Dedifferentiated amniotic fluid mesenchymal stem cell (primary cell): ENCODE measurements around the gene LIMCH1.
"Not testable (repeated sequence)": the region's sequence is repeated elsewhere in the genome, so short reads cannot be mapped to it uniquely, and the experiment has no call there.

ENCODE experiments used
- DNase-seq: peaks from one replicate; pipeline ENCODE4 v3.0.0-alpha.2; 2016; ENCODE audit errors: extremely low spot score

Gene LIMCH1

GRCh38 chr4:41679991-41680390 is 142.0 kb downstream of the LIMCH1 start:
- DNase-seq, result no peak

GRCh38 chr4:41681054-41681453 is 143.1 kb downstream of the LIMCH1 start:
- no peak for DNase-seq

- no peak for DNase-seq
Observed at GRCh38 chr4:41683326-41683725, 145.4 kb downstream of the LIMCH1 start.

- no peak for DNase-seq
Observed at GRCh38 chr4:41686893-41687292, 148.9 kb downstream of the LIMCH1 start.

- DNase-seq, result no peak
Observed at GRCh38 chr4:41687971-41688370, 150.0 kb downstream of the LIMCH1 start.

DNA sequence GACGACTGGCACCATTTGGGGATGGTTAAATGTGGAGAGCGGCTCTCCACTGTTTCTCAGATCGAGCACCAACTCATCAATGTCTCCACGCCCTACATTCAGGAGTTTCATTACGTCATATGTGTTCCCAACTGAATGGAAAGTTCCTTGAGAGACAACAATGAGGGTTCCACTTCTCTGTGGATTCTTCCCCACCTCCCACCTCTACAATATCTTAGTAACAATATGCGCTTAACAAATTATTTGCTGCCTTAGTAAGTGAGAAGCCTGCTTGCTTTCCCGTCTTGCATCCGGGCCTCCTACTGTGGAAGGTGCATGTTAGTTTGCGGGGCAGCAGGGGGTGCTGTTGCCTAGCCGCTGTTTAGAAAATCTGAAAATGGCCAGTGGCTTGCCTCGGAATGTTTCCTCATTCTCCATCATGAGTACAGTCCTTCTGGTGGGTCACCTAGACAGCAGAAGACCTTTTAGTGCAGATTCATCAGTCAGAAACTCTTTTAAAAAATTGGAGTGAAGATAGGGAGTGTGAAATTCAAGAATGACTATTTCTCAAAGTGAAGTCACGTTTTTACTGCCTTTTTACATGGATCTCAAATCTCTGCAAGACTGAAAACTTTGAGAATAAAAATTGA is 154.9 kb downstream of the LIMCH1 start:
- DNase-seq, result peak; percentile 53

GRCh38 chr4:41693629-41694028 is 155.7 kb downstream of the LIMCH1 start:
- peak; percentile 59 for DNase-seq

GRCh38 chr4:41696131-41696530 is 158.2 kb downstream of the LIMCH1 start:
- no peak for DNase-seq

DNA sequence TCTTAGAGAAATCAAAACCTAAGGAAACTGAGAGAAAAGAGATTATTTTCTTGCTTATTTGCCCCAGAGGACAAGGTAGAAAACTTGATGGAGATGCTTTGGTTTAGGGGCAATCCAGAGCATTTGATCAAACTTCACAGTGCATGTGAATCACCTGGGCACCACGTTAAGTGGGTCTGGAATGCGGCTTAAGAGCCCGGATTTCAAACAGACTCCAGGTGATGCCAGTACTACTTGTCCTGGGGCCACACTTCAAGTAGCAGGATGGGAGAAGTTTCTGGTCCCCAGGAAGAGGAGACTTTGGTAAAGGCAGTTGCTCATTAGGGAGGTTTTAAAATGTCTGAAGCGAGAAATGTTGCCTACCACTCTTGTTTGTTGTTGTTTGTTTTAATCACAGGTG is 158.8 kb downstream of the LIMCH1 start:
- no peak for DNase-seq

- DNase-seq, result no peak
Observed at GRCh38 chr4:41701983-41702382, 164.0 kb downstream of the LIMCH1 start.

- DNase-seq, result no peak
Observed at GRCh38 chr4:41702770-41703169, 164.8 kb downstream of the LIMCH1 start.

DNA sequence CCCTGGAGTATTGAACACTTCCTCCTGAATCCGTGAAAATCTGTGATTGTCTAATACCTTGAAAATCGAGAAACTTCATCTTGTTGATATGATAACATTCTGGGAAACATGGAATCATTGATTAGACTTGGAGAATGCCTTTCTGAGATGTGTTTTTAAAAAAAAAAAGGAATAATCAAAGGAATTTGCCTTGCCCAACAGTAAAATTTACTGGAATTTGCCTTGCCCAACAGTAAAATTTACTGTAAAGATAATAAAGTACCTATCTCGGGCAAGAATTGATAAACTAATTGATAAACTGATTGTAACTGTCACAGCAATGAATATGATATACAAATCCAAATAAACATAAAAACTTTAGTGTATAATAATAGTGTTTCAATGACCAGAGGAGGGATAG is 165.8 kb downstream of the LIMCH1 start:
- no peak for DNase-seq

GRCh38 chr4:41709844-41710481 is 172.0 kb downstream of the LIMCH1 start:
- peak; percentile 39 for DNase-seq

DNA sequence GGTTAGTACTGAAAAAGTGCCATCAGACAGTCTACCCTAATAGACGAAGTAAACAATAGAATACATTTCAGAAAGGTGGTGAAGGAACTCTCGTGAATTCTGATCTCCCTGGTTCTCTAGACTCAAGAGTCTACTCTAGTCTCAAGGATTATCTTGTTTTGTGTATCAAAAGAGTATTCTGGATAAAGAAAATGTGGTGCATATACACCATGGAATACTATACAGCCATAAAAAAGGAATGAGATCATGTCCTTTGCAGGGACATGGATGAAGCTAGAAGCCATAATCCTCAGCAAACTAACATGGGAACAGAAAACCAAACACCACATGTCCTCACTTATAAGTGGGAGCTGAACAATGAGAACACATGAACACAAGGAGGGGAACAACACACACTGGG is 173.7 kb downstream of the LIMCH1 start:
- not testable (repeated sequence) for DNase-seq

- no peak for DNase-seq
Observed at GRCh38 chr4:41712425-41712824, 174.5 kb downstream of the LIMCH1 start.

GRCh38 chr4:41713768-41714167 is 175.8 kb downstream of the LIMCH1 start:
- no peak for DNase-seq

DNA sequence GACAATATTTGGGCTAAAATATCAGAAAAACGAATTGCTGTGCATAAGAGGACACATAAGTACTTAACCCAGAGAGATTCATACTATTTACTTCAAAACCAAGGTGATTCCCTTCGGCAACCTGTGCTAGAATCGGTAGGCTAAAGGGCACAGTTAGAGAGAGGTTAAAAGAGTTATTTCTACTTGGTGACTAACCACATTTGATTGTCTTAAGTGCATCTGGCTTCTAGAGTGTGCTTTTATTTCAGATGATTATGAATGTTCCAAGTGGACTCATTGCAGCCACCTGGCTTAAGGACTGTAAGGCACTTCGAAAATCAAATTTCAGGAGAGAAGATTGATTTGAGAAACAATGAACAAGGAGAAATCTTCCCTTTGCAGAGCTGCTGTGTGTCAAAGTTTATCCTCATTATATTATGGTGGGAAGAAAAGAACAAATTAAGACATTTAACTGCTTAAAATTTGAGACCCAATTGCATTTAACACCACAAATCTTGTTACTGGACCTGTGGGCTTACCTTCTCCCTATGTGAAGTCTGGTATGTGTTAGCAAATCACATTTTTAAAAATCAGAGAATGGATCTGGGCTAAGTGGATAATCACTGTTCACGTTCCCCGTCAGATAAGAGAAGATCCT is 176.5 kb downstream of the LIMCH1 start:
- DNase-seq, result no peak

DNA sequence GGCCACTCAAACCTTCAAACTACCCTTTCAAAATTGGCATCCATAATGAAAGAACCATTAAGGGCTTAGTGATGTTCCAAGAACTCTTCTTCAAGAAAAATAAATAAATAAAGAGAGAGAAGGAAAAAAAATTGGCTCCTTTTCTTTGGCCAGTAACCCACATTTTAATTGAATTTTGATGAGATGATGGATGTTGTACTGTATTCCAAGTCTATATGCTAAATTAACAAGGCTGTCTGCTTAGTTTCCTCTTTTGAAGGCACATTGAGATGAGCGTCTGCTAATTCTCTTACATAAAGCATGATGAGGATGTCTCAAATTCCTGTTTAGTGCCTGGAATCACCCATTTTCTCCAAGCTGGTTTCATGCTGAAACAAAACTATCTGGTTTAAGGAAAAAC is 177.2 kb downstream of the LIMCH1 start:
- DNase-seq, result no peak

- DNase-seq, result peak; percentile 18
Observed at GRCh38 chr4:41718907-41719306, 180.9 kb downstream of the LIMCH1 start.

DNA sequence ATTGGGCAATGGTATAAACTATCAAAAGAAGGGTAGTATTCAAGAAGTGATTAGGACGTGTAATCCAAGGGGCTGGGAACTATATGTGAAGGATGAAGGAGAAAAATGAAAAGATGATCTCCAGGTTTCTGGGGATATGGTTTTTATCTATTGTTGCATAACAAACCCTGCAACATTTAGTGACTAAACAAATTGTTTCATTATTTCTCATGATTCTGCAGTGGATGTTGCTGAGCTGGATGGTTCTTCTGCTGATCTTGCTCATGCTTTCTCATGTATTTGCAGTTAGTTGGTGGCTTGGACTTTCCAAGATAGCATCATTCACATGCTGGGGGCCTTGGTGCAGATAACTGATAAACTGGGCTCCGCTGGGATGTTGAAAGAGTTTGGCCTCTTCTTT is 181.5 kb downstream of the LIMCH1 start:
- no peak for DNase-seq

- no peak for DNase-seq
Observed at GRCh38 chr4:41722181-41722580, 184.2 kb downstream of the LIMCH1 start.

- no peak for DNase-seq
Observed at GRCh38 chr4:41723286-41723685, 185.3 kb downstream of the LIMCH1 start.

GRCh38 chr4:41725254-41725653 is 187.3 kb downstream of the LIMCH1 start:
- DNase-seq, result no peak
